GM12878 (cell line): ENCODE data around the gene ZNF469.

Experiments used
- CTCF ChIP-seq, 3 experiments: IDR thresholded peaks in 2 of 3; conservative IDR thresholded peaks in 1 of 3; 2 replicates each; pipeline ENCODE4 v1.5.1; 2011; ENCODE audit warnings: low read depth in 3 of 3, low read length in 3 of 3, mild to moderate bottlenecking in 3 of 3, control low read depth in 2 of 3, moderate library complexity in 2 of 3, inconsistent platforms in 1 of 3, mixed read lengths in 1 of 3; ENCODE audit not compliant: control insufficient read depth in 2 of 3, insufficient read depth in 1 of 3; ENCODE audit errors: extremely low read depth in 1 of 3
- E2F8 ChIP-seq: fragments of 450-650 bp; IDR thresholded peaks from 2 replicates; pipeline ENCODE4 v1.6.1; 2018; ENCODE audit warnings: mild to moderate bottlenecking, low read depth, moderate library complexity; ENCODE audit not compliant: partially characterized antibody
- NBN ChIP-seq: fragments of 450-650 bp; IDR thresholded peaks from 2 replicates; pipeline ENCODE4 v1.6.1; 2016
- ZZZ3 ChIP-seq: IDR thresholded peaks from 2 replicates; pipeline ENCODE4 v1.6.1; 2011; ENCODE audit warnings: low read depth; ENCODE audit not compliant: control insufficient read depth, insufficient read length

GRCh38 chr16:88366032-88366703, 16.6 kb upstream of the ZNF469 start:
- TF ChIP-seq ZZZ3: no peak
- no peak for TF ChIP-seq E2F8
- TF ChIP-seq CTCF (IDR thresholded peaks at IDR 0.05 in 2 of 3, conservative IDR thresholded peaks at IDR 0.05 in 1 of 3; ENCODE audit: control insufficient read depth in 2 of 3, extremely low read depth in 1 of 3, insufficient read depth in 1 of 3, low read depth in 3 of 3, low read length in 3 of 3): no peak
- TF ChIP-seq NBN: no peak
